ENCODE data around the gene ENTPD1. TPM values are rescaled to one million over a fixed set of nuclear protein-coding genes. Genes with fewer than 3 reads are reported as not detected.

Gene ENTPD1
- total and polyA plus RNA-seq, 9 of the 15 experiments (the other 6 are each of a cell fraction or from before 2014, with no cell fraction given), result 0.07 to 1.5 (median 0.37) TPM

GRCh38 chr10:95872158-95872711, 116.3 kb downstream of the ENTPD1 start:
- no peaks in the 10 kb centered on the region for H3K4me1 ChIP-seq (replicated peaks in 1 of 2; ENCODE audit: control insufficient read depth in 2 of 2, insufficient read depth in 2 of 2, low read length in 2 of 2)
- no peak overlapping the region for H3K4me2 ChIP-seq (ENCODE audit: insufficient read depth, low read length)
- no TSS peak for BruUV-seq (replicated peaks)
- H3K36me3 ChIP-seq (ENCODE audit: control insufficient read depth, insufficient read depth, low read length), result peaks cover 20% of the 10 kb centered on the region; the same call in 1 of the 3 replicates
- ChIA-PET CTCF (ENCODE audit: low intra/inter-chr PET ratio) (no interaction called here), POLR2A (interaction anchor here (0.6 kb wide), 1 partner anchor 384 kb away, joined by 3 read pairs; no protein-coding TSS in a partner anchor)
- in situ Hi-C loops (cut with MboI) (no loop called here), intact Hi-C loops (cut with micrococcal nuclease) (no loop called here)
- no peak for ATAC-seq
- H3K27ac ChIP-seq (ENCODE audit: extremely low read depth, low read depth, low read length), result no peak overlapping the region
- no peak for DNase-seq (ENCODE audit: extremely low read depth in 1 of 4, low spot score in 3 of 4)
- no peak overlapping the region for H3K4me3 ChIP-seq
- no peak for TF ChIP-seq ERF (CRISPR knock-in tag; IDR thresholded peaks at IDR 0.05)
- TF ChIP-seq CBFB (CRISPR knock-in tag; IDR thresholded peaks at IDR 0.05), result no peak
- TF ChIP-seq ZNF589 (CRISPR knock-in tag; IDR thresholded peaks at IDR 0.05; ENCODE audit: low read depth), result no peak
- no peak for TF ChIP-seq SRSF3 (IDR thresholded peaks at IDR 0.05; ENCODE audit: insufficient read depth, low read length)
- no peak for TF ChIP-seq MAZ (CRISPR knock-in tag; conservative IDR thresholded peaks at IDR 0.05 in 1 of 2, IDR thresholded peaks at IDR 0.05 in 1 of 2)
- TF ChIP-seq ZNF511 (CRISPR knock-in tag; IDR thresholded peaks at IDR 0.05), result no peak
- TF ChIP-seq XRCC3 (IDR thresholded peaks at IDR 0.05), result no peak
- no peak for TF ChIP-seq ZNF695 (CRISPR knock-in tag; IDR thresholded peaks at IDR 0.05)
- TF ChIP-seq DLX4 (CRISPR knock-in tag; IDR thresholded peaks at IDR 0.05), result no peak
- no peak for TF ChIP-seq ARHGAP35 (IDR thresholded peaks at IDR 0.05; ENCODE audit: partially characterized antibody)
- TF ChIP-seq TCFL5 (CRISPR knock-in tag; conservative IDR thresholded peaks at IDR 0.05), result no peak
- TF ChIP-seq CAMTA2 (CRISPR knock-in tag; conservative IDR thresholded peaks at IDR 0.05), result no peak
- TF ChIP-seq KLF16 (IDR thresholded peaks at IDR 0.05), result no peak
- no peak for TF ChIP-seq E2F3 (CRISPR knock-in tag; IDR thresholded peaks at IDR 0.05)
- TF ChIP-seq MYNN (IDR thresholded peaks at IDR 0.05), result no peak
- TF ChIP-seq MYNN (CRISPR knock-in tag; IDR thresholded peaks at IDR 0.05), result no peak
- TF ChIP-seq ILK (tag; IDR thresholded peaks at IDR 0.05; ENCODE audit: borderline replicate concordance, low read depth), result no peak
- no peaks in the 10 kb centered on the region for H4K20me1 ChIP-seq (replicated peaks; ENCODE audit: control insufficient read depth, insufficient read depth, low read length)
- no peaks in the 10 kb centered on the region for H3K9me1 ChIP-seq (ENCODE audit: control insufficient read depth, insufficient read depth, low read length)
- 92% methylated on average over 2 of the region's 2 CpGs for WGBS (ENCODE audit: insufficient coverage, low coverage, missing lambda C conversion rate)
- H3K79me2 ChIP-seq (ENCODE audit: control insufficient read depth, insufficient read depth, low read length), result no peaks in the 10 kb centered on the region
- H3K9me3 ChIP-seq (replicated peaks; ENCODE audit: control insufficient read depth, insufficient read depth, low read depth, low read length), result no peaks in the 10 kb centered on the region
- H3K27me3 ChIP-seq (ENCODE audit: control insufficient read depth in 2 of 2, insufficient read depth in 2 of 2, low read length in 2 of 2), result no peaks in the 10 kb centered on the region
- no peak overlapping the region for H2AFZ ChIP-seq (ENCODE audit: low read depth, low read length)
- H3K9ac ChIP-seq (ENCODE audit: insufficient read depth in 1 of 2, low read depth in 2 of 2, low read length in 2 of 2), result no peak overlapping the region
- no peak for FAIRE-seq

Data from K562 (cell line).